HG02588 (cell line): ENCODE data around the gene ZNF311.
A peak's percentile ranks its signal among the peaks of the same experiment; 100 is the strongest.
"Not testable (repeated sequence)": the region's sequence is repeated elsewhere in the genome, so short reads cannot be mapped to it uniquely, and the experiment has no call there.

ENCODE experiments used
- ATAC-seq: cut with Tn5 transposase; IDR thresholded peaks from one replicate; pipeline ENCODE4 v1.9.1; 2021; ENCODE audit warnings: mild to moderate bottlenecking, moderate library complexity; ENCODE audit not compliant: unreplicated experiment

Gene ZNF311

DNA sequence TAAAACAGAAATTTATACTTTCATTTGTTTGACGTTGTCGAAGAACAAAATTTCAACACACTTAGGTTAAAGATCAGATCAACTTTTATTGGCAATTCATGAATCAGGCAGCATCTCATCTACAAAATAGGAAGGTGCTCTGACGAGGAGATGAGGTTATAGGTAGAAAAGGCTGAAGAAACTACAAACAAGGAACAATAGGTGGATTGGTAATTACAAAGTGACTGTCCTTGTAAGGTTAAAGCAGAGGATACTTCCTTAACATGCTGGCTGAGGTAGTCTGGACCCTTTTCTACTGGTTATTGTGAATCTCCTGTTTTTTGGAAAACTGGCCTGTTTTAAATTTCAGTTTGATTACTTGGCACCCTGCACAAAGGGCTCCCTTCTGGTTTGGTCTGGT is 48.8 kb downstream of the ZNF311 start:
- ATAC-seq, result no peak

DNA sequence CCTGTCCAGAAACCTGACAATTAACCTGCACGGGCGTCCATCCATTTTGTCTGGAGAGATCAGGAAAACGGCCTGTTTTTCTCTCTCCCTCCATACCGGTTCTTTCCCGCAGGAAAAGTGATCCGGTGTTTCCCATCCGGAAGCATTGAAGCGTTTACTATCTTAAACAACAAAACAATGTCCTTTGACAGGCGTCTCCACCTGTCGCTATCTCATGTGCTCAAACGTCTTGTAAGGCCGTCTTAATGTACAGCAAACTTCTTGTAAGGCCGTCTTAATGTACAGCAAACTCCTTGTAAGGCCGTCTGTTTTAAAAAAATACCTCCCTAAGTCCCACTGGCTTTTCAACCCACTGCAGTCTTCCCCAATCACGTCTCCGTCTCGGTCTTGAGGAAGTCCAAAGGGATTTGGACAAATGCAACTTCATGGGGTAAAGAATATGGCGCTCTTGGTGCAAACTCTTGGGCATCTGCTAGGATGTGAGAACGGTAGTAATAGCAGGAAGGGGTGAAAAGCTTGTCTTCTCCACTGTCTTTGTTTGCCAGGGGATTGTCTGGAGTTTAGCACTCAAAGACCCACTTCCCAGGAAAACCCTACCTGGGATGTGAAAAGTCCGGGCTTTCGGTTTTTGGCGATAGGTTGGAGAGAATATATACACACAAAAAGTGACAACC is 51.4 kb downstream of the ZNF311 start:
- ATAC-seq, result no peak

GRCh38 chr6:28953039-28953584 is 52.0 kb downstream of the ZNF311 start:
- ATAC-seq, result peak; percentile 64

GRCh38 chr6:28949656-28950195 is 55.4 kb downstream of the ZNF311 start:
- not testable (repeated sequence) for ATAC-seq

DNA sequence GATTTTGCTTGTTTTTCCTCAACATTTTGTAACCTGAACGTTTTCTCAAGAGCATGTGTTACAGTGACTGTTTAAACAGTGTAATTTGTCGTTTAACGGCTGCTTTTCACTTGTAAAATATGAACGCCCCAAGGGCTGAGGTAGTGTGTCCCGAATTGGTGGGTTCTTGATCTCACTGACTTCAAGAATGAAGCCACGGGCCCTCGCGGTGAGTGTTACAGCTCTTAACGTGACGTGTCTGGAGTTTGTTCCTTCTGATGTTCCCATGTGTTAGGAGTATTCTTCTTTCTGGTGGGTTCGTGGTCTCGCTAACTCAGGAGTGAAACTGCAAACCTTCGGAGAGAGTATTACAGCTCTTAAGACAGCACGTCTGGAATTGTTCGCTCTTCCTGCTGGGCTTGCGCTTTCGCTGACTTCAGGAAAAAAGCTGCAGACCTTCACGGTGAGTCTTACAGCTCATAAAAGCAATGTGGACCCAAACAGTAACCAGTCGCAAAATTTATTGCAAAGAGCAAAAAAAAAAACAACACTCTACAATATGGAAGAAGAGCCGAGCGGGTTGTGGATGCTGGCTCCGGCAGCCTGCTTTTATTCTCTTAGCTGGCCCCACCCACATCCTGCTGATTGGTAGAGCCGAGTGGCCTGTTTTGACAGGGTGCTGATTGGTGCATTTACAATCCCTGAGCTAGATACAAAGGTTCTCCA is 56.2 kb downstream of the ZNF311 start:
- ATAC-seq, result no peak

- no peak for ATAC-seq
Measured at GRCh38 chr6:28947831-28948270, 57.3 kb downstream of the ZNF311 start.

DNA sequence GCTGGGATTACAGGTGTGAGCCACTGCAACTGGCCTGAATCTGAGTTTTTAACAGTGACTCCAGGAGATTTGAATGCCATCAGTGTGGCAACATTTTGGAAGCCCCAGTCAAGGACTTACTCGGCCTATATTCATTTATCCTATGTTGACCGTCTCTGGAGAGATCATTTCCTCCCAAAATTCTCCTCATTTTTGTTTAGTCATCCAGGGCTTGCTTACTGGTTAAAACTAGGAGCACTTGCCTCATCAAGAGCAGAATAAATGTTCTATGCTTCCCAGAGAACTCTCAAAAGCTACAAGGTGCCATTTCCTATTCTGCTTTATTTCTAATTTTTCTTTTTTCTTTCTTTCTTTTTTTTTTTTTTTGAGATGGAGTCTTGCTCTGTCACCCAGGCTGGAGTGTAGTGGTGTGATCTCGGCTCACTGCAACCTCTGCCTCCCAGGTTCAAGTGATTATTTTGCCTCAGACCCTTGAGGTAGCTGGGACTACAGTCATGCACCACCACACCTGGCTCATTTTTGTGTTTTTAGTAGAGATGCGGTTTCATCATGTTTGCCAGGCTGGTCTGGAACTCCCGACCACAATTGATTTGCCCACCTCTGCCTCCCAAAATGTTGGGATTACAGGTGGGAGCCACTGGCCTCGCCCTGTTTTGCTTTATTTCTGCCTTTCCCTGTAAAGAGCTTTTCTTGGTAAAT is 57.9 kb downstream of the ZNF311 start:
- ATAC-seq, result no peak

DNA sequence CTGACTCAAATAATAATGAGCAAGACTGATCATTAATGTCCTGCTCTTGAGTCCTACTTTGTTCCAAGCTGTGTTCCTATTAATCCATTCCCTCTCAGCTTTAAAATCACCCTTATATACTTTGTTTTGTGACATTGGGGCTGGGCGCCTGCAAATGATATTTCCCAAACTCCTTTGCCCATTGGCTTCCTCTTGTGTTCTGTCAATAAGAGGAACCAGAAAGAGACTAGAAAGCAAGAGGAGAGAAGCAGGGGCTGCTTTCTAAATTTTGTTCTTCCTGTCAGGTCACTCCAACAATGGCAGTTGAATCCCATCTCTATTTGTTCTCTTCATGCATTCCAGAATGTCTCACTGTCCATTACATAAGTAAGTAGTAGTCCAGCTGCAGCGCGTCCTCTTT is 59.8 kb downstream of the ZNF311 start:
- no peak for ATAC-seq
